Measurements from ENCODE around the gene KIAA0232. TPM values are rescaled to one million over a fixed set of nuclear protein-coding genes. Genes with fewer than 3 reads are reported as not detected.

KIAA0232 gene
- polyA plus RNA-seq, 1 donor from 2014 or later, result 57.6 TPM

DNA sequence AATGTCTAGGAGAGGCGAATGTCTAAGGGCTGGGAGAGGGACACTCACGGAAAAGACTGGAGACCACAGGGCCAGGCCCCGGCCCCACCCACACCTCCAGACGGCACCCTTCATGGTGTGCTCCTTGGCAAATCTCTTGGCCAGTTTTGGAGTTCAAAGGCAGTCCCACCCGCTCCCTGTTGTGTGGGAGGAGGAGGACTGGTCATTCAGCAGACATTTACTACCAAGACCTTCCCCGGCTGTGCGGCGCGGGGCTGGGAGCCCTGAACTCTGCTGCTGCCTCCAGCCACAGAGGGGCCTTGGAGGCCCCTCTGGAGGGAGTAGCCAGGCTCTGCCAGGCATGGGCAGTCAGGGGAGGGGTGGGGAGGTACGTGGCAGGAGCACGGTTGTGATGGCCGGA lies 118.4 kb downstream of the KIAA0232 start:
- Histone ChIP-seq H2AFZ (ENCODE audit: low read depth, low read length) (no peak overlapping the region), H3K27ac (ENCODE audit: low read length) (no peak overlapping the region), H3K9me2 (ENCODE audit: insufficient read depth, low read length) (no peaks in the 10 kb centered on the region), H3K27me3 (ENCODE audit: insufficient read depth, low read depth, low read length) (no peaks in the 10 kb centered on the region), H3K4me2 (ENCODE audit: low read length) (no peak overlapping the region), H3K79me2 (replicated peaks; ENCODE audit: insufficient read depth, low read length) (no peaks in the 10 kb centered on the region), H3K9me3 (ENCODE audit: low read length) (no peaks in the 10 kb centered on the region), H4K20me1 (ENCODE audit: insufficient read depth) (no peaks in the 10 kb centered on the region), H3K4me3 (ENCODE audit: low read length) (no peak overlapping the region), H3K9ac (ENCODE audit: low read length) (no peak overlapping the region), H3K36me3 (ENCODE audit: insufficient read depth, low read length) (no peaks in the 10 kb centered on the region), H3F3A (ENCODE audit: insufficient read depth, low read length, poor library complexity, severe bottlenecking) (no peaks in the 10 kb centered on the region)
- no peak for TF ChIP-seq RAD21 (conservative IDR thresholded peaks at IDR 0.05)
- no peak for TF ChIP-seq POLR2AphosphoS5 (IDR thresholded peaks at IDR 0.05)
- TF ChIP-seq, protein P1, sequence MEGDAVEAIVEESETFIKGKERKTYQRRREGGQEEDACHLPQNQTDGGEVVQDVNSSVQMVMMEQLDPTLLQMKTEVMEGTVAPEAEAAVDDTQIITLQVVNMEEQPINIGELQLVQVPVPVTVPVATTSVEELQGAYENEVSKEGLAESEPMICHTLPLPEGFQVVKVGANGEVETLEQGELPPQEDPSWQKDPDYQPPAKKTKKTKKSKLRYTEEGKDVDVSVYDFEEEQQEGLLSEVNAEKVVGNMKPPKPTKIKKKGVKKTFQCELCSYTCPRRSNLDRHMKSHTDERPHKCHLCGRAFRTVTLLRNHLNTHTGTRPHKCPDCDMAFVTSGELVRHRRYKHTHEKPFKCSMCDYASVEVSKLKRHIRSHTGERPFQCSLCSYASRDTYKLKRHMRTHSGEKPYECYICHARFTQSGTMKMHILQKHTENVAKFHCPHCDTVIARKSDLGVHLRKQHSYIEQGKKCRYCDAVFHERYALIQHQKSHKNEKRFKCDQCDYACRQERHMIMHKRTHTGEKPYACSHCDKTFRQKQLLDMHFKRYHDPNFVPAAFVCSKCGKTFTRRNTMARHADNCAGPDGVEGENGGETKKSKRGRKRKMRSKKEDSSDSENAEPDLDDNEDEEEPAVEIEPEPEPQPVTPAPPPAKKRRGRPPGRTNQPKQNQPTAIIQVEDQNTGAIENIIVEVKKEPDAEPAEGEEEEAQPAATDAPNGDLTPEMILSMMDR (IDR thresholded peaks at IDR 0.05; ENCODE audit: poor library complexity, severe bottlenecking), result no peak
- no peak for TF ChIP-seq EZH2 (IDR thresholded peaks at IDR 0.05; ENCODE audit: borderline replicate concordance, insufficient read depth, low read length, poor library complexity, severe bottlenecking)
- no peak for TF ChIP-seq EP300 (conservative IDR thresholded peaks at IDR 0.05; ENCODE audit: poor library complexity, severe bottlenecking)
- TF ChIP-seq SMC3 (conservative IDR thresholded peaks at IDR 0.05; ENCODE audit: poor library complexity), result no peak
- TF ChIP-seq, protein P2, sequence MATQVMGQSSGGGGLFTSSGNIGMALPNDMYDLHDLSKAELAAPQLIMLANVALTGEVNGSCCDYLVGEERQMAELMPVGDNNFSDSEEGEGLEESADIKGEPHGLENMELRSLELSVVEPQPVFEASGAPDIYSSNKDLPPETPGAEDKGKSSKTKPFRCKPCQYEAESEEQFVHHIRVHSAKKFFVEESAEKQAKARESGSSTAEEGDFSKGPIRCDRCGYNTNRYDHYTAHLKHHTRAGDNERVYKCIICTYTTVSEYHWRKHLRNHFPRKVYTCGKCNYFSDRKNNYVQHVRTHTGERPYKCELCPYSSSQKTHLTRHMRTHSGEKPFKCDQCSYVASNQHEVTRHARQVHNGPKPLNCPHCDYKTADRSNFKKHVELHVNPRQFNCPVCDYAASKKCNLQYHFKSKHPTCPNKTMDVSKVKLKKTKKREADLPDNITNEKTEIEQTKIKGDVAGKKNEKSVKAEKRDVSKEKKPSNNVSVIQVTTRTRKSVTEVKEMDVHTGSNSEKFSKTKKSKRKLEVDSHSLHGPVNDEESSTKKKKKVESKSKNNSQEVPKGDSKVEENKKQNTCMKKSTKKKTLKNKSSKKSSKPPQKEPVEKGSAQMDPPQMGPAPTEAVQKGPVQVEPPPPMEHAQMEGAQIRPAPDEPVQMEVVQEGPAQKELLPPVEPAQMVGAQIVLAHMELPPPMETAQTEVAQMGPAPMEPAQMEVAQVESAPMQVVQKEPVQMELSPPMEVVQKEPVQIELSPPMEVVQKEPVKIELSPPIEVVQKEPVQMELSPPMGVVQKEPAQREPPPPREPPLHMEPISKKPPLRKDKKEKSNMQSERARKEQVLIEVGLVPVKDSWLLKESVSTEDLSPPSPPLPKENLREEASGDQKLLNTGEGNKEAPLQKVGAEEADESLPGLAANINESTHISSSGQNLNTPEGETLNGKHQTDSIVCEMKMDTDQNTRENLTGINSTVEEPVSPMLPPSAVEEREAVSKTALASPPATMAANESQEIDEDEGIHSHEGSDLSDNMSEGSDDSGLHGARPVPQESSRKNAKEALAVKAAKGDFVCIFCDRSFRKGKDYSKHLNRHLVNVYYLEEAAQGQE (IDR thresholded peaks at IDR 0.05; ENCODE audit: borderline replicate concordance), result no peak
- TF ChIP-seq MXI1 (conservative IDR thresholded peaks at IDR 0.05; ENCODE audit: poor library complexity, severe bottlenecking), result no peak
- no peak for TF ChIP-seq TAF1 (IDR thresholded peaks at IDR 0.05; ENCODE audit: low read depth)

DNA sequence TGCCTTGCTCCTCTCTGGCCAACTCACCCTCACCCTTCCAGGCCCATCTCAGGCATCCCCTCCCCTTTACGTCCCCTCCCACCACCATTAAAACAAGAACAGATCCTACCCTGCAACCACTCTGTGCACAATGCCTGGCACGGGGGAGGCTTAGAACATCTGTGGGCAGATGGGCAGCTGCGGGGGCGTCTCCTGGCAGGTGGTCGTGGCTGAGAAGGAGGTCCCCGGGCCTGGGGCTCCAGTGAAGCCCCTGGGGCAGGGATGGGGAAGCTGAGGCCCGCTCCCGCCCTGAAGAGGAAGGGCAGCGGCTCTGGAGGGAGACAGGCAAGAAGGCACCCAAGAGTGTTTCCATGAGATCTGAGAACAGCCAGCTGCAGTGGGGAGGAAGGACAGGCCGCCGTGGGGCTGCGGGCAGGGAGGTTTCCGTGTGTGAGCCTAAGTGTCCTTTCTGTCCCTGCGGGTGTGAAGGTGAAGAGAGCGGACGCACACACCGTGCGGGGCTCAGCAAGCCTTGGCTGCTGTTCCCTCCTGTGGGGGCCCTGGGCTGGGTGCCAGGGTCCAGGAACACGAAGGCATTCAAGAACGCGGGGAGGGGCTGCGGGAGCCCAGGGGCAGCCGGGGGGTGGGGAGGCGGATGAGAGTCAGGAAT lies 119.3 kb downstream of the KIAA0232 start:
- H3F3A ChIP-seq (ENCODE audit: insufficient read depth, low read length, poor library complexity, severe bottlenecking), result no peaks in the 10 kb centered on the region
- H3K9ac ChIP-seq (ENCODE audit: low read length), result no peak overlapping the region
- no peaks in the 10 kb centered on the region for H3K79me2 ChIP-seq (replicated peaks; ENCODE audit: insufficient read depth, low read length)
- H3K9me3 ChIP-seq (ENCODE audit: low read length), result no peaks in the 10 kb centered on the region
- H3K4me3 ChIP-seq (ENCODE audit: low read length), result no peak overlapping the region
- H4K20me1 ChIP-seq (ENCODE audit: insufficient read depth), result no peaks in the 10 kb centered on the region
- no peaks in the 10 kb centered on the region for H3K27me3 ChIP-seq (ENCODE audit: insufficient read depth, low read depth, low read length)
- H2AFZ ChIP-seq (ENCODE audit: low read depth, low read length), result no peak overlapping the region
- H3K36me3 ChIP-seq (ENCODE audit: insufficient read depth, low read length), result no peaks in the 10 kb centered on the region
- TF ChIP-seq EP300 (conservative IDR thresholded peaks at IDR 0.05; ENCODE audit: poor library complexity, severe bottlenecking) (no peak), TAF1 (IDR thresholded peaks at IDR 0.05; ENCODE audit: low read depth) (no peak), MXI1 (conservative IDR thresholded peaks at IDR 0.05; ENCODE audit: poor library complexity, severe bottlenecking) (no peak), EZH2 (IDR thresholded peaks at IDR 0.05; ENCODE audit: borderline replicate concordance, insufficient read depth, low read length, poor library complexity, severe bottlenecking) (no peak), POLR2AphosphoS5 (IDR thresholded peaks at IDR 0.05) (no peak), SMC3 (conservative IDR thresholded peaks at IDR 0.05; ENCODE audit: poor library complexity) (no peak), RAD21 (conservative IDR thresholded peaks at IDR 0.05) (no peak)
- TF ChIP-seq, protein P1 (IDR thresholded peaks at IDR 0.05; ENCODE audit: poor library complexity, severe bottlenecking), result no peak
- TF ChIP-seq, protein P2 (IDR thresholded peaks at IDR 0.05; ENCODE audit: borderline replicate concordance), result no peak
- H3K27ac ChIP-seq (ENCODE audit: low read length), result no peak overlapping the region
- no peak overlapping the region for H3K4me2 ChIP-seq (ENCODE audit: low read length)
- no peaks in the 10 kb centered on the region for H3K9me2 ChIP-seq (ENCODE audit: insufficient read depth, low read length)

All from neural cell (in vitro differentiated cells).